Measurements from ENCODE around the gene GRM8.

GRCh38 chr7:126483972-126484371 is 768.8 kb downstream of the GRM8 start:
- no peak for TF ChIP-seq POLR2A (IDR thresholded peaks at IDR 0.05)
- no peak for TF ChIP-seq POLR2AphosphoS5 (IDR thresholded peaks at IDR 0.05)

All from breast epithelium (tissue), 3 donors.